NOMO-1 treated with dmso at 0.1 percent for 144 hours (cell line): ENCODE data around the gene EXOSC10.
A peak's percentile ranks its signal among the peaks of the same experiment; 100 is the strongest.

ENCODE experiments used
- DNase-seq: peaks from one replicate; lab custom pipeline; 2025; ENCODE audit not compliant: unreplicated experiment; lab: John Stamatoyannopoulos, UW

Gene EXOSC10

DNA sequence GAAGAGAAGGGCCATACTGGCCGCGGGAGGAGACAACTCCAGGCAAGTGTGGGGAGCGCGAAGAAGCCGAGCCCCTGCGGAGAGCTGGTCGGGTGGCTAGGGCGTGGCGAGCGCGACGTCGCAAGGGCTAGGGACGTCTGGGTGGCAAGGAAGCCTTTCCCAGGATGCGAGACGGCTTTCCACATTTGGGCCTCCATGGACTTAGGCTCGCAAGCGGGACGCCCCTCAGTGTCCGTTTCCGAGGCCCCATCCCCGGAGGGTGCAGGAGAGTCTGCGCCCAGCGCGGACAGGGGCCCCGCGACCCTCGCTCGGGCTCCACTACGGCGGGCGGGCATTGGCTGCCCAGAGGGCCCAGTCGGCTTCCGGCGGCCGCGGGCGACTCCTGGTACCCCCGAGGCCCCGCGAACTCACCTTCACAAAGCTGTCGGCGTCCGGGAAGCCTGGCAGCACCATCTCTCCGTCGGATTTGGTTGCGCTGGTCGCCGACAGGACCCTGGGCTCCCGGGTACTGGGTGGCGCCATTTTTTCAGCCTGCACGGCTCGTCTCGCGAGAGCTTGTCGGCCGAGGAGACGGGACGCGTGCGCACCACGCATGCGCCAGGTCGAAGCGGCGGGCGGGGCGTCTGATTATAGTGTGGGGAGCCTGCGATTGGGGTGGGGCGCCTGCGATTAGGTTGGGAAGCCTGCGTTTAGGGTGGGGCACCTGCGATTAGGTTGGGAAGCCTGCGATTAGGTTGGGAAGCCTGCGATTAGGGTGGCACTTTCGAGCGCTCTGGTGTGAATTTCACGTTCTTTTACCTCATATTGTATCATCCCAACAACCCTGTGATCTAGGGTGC is at the start of gene EXOSC10:
EXOSC10 (minus strand) TSS at position 560 of the 839 bp plus-strand sequence; CDS start at position 522, 38 bp downstream.
- peak; percentile 80 for DNase-seq

DNA sequence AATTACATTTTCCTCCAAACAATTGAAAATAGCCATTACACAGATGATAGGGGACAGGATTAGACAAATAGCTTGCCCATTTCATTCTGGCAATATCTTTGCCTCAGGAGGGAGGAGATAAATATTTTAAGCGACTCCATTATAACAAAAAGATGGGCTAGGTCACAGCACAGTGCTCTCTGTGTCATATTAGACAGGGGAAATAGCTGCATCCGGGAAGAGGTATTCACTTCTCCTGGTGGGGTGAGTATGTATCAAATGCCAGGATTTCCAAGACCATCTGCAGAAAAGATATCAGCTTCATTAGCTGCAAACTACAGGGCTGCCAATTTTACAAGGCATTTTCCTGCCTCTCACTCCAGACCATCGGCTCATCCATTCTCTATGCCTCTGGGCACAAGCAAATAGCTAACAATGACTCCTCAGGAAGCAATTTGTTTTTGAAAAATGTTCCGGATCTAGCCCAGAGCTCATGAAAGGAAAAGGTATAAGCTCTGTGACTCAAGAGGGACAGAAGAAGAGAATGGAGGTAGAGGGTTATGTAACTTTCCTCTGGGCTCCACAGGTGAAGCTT is 47.6 kb upstream of the EXOSC10 start:
- no peak for DNase-seq

DNA sequence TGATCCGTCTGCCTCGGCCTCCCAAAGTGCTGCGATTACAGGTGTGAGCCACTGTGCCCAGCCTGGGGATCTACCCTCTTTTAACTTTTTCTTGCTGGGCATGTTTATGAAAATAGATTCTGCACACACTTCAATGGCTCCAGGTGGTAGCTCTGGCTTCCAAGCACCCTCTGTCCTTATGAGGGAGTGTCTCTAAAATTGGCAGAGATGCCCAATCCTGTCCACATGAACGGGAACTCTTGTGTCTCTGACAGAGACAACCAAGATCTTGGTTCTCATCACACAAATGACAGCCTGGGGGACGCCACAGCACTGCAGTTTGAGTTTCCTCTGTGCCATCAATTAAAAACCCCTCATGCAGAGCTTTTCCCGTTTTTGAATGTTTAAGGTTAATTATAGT is 46.1 kb upstream of the EXOSC10 start:
- no peak for DNase-seq

DNA sequence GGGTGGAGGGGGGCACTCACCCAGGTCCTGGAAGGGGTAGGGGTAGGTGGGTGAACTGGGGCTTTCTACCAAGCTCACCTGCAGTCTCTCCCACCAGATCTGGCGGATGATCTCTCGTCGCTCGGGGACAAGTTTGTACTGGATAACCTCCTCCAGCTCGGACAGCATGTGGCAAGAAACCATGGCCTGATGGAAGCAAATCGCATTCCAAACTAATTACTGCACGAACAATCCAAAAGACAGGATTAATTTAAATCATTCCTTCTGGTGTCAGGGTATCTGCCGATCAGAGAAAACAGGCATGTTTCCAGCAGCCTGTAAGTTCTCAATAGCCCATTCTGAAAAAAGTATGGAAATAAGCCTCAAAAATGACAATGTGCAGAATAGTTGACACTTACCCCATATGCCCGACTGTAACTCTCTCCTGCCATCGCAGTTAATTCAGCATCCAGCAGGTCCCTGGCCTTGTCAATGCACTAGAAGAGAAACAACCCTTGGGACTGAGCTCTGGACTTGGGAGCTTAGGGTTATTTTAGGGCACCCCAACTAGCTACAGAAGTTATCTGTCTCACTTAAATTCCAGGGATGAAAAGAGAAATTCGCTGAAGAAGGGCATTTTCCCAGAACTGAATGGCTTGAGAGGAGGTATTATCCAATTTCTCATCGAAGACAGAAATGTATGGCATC is 45.0 kb upstream of the EXOSC10 start:
- no peak for DNase-seq

DNA sequence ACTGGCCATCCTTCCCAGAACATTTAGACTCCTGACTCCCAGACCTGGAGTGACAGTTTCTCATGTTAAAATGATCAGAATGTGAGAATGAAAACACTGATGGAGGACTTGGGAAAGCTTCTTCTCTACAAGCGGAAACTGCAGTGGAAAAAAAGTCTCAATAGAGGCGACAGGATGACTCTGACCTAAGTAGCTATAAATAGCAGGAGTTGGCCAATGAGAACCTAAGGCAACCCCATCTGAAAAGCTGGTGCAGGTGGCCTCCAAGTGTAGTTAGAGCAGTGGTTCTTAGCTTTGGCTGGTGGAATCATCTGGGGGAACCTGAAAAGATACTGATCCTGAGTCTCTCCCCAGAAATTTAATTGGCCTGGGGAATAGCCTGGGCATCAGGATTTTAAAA is 44.2 kb upstream of the EXOSC10 start:
- DNase-seq = no peak

DNA sequence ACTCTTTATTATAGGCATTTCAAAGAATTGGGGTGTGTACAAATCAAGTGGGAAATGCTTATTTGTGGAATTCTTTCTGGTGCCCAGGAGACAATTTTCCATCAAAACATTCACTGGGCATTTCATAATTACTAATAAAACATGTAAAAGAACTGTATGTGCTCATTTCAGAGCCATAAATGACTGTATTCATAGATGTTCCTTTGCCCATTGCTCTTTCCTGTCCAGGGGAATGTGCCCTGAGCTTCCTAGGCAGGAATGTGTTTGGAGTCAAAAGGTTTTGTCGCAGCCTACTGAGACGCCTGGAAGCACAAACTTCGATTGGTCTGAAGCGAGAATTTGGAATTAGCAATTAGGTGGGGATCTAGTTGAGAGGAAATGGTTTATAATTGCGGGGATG is 43.7 kb upstream of the EXOSC10 start:
- no peak for DNase-seq

DNA sequence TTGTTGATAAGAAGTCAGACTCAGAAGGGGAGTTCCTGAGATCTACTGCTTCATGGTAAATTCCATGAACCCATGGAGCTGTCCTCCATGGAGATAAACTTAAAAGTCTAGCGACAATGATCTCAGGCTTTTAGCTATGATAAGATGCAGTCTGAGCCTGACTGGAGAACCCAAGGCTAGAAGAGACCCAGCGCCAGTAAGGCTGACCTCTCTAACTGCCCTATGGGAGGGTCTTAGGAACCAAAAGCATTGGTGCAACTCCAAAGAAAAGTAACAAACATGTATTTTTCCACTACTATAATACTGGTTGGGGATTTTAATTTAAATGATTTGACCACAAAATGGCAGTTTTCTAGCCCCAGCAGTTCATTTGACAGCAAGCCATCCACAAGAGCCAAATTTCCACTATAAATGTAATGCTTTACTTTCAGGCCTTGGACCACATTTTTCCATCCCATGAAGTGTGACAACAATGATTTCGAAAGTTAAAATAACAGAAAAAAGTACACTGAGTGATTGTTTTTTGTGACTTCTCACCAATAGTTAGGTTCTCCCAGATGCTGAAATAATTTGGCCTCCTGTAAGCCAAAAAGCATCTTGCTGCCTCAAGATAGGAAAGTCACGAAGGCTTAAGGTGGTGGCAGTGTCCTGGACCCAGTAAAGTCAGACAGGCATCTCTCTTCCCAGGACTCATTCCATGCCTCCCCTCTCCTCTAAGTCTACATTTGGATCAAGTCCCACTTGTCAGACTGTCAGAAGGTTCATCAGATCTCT is 43.1 kb upstream of the EXOSC10 start:
- no peak for DNase-seq

DNA sequence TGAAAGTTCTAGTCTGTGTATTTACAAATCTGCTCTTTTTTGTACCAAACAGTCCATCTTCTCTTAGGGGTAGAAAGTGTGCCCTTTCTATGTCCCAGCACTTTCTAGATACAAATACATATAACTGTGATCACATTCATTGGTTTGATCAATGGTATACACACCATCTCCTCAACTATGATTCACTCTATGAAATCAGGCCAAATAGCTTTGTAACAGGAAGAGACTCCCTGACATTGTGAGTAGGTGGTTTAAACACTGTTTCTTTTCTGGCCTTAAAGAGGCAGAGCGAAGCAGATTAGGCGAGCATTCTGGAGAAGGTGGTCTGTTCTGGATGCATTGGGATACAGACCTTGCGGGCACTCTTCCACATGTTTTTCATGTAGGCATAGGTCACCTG is 39.3 kb upstream of the EXOSC10 start:
- DNase-seq = no peak

DNA sequence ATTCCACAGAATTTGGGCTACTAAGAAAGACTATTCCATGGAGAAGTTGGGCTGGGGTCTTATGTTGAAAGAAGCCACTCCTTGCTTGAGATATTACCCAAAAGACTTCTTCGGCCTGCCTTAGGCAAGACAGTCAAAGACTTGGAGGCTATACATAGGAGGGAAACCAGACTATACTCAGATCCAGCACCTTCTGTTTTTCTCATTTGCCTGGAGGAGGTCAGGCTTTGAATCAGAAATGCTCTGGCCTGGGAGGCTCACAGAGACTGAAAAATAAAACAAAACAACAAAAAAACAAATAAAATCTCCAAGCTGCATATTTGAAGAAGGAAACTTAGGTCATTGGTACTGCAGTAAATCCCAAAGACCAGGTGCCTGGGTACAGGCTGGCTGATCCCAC is 38.4 kb upstream of the EXOSC10 start:
- DNase-seq = no peak

DNA sequence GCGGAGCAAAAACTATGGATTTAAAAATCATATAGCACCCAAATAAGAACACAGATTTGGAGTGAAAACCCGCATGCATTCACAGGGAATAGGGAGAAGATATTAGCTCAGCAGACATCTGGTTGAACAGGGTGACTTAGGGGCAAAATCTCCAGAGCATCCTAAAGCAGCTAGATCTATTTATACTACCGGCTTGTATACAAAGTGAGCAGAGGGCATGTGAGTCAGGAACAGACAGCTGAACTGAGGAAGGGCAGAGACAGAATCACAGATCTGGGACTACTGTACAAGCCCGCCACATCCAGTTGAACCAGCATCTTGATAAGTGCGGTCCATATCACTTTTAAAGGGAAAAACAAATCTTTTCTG is 35.2 kb upstream of the EXOSC10 start:
- no peak for DNase-seq

DNA sequence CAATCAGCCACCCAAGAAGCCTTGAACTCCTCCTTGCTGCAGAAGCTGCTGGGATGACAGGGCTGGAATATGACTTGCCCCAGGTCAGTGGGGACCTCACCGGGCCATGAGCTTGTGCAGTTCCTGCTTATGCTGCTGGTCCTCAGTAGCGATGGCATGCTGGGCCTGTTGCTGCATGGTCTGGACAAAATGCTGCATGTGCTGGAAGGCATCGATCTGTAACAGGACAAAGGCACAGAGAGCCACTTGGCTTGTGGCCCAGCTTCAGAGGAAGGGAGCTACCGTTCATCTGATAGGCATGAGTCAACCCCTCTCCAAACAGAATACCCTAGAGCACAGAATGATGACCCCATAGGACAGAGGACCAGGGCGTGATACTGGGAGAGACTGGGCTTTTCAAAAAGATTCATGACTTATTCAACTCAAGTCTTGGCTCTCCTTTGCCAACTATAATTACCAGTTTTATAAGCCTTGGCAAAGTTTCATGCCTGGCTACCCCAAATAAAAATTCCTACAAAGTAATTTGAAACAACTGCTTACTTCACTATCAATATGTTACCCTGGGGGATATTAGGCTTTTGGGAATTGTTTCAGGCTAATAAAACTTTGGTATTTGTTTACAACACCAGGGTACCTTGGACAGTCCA is 34.7 kb upstream of the EXOSC10 start:
- no peak for DNase-seq

DNA sequence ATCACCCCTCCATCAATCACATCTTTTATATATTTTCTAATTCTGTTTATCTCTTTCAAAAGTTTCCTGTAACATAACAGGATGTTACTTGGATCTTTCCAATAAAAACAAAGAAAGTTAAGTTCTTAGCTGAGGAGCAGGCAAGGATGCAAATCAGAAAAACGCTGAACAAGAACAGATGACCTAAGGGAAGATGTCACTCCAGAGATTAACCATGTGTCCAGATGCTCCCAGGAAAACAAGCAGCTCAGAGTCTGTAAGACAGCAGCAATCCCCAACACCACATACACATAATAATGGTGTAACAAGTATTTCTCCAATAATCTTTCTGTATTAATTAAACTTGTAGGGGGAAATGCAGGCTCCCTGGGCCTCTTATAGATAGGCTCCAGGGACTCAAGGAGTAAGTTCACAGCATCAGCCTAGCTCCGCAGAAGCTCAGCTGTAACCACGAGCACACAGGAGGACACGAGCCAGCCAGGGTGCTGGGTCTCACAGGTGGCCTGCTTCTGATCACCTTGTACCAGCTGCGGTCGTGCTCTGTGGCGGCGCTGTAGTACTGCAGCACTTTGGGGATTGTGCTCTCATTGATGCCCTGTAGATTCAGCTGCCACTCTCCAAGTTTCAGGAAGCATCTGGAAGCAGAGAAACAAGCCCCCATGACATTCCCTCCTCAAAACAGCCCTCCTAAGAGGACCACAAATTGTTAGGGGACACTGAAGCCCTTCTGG is 33.1 kb upstream of the EXOSC10 start:
- DNase-seq = no peak

DNA sequence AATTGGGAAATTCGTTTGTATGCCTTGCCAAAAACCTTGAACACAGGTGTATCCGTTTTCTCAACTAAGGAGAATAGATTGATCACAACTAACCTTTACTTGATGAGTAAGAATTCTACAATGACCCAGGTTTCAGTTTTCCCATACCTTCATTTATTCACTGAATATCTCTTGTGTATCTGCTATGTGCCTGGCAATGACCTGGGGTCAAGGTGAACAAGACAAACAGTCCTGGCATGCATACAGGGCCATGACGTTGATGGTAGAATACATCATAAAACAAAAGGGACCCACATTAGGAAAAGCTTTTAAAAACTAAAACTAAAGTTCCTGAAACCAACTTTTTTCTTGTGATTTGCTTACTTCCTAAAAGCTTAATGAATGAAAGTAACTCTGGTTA is 32.1 kb upstream of the EXOSC10 start:
- no peak for DNase-seq

DNA sequence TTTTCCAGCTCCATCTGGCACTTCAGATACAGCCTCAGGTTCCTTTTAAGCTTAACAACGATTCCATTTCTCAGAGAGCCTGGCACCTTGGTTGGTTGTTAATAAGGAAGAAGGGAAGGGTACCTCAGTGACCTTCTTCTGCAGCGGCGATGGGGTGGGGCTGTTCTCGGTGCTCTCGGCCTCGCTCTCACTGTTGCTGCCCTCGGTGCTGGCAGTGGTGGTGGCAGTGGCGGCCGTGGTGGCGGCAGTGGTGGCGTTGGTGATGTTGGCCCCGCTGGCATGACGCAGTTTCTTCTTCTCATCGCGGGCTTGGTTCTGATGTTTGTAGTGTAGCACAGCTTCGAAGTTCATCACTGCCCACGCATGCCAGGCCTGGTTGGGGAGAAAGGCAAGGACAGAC is 30.7 kb upstream of the EXOSC10 start:
- no peak for DNase-seq

DNA sequence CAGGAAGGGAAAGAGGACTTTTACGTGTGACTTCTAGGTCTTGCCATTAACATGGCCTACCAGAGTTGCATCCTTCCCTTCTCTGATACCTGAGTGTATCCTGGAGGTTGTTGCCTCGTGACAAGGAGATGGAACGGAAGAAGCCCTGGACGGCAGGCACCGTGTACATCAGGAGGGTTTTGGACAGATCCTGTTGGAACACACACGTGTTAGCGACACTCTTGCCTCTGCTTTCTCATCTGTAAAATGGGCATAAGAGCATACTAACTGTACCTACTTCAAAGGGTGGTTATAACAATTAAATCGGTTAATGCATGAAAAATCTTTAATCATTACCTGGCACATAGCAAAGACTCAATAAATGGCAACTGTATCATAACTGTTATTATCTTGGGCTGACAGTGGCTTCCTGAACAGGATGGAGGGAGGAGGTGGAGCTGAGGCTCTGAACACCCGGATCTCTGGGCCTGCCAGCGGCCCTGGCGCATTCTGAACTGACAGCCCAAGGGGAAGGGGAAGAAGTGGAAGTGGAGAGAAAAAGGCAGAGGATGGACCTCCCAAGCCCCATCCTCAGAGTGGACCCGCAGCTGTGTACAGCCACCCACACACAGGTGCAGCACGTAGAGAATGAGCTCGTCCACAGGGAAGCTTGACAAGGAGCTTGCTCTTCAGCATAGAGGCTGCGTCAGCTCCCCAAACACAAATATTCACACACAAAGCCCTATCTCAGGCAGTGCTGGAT is 30.2 kb upstream of the EXOSC10 start:
- DNase-seq = no peak

DNA sequence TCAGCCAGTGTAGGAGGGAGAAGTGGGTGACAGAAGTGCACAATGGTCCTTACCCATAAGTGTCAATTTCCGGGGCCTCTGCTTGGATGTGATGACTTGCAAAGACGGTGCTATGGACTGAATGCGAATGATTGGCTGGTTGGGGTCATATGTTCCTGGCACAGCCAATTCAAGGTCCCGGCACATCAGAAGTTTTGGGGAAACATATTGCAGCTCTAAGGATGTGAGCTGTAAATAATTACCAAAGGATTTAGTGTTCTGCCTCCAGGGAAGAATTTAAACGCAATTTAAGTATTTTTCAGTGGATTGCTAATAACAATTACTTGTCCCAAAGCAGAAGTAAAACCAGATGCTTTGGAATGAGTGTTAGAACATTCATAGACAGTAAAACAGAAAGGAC is 26.9 kb upstream of the EXOSC10 start:
- DNase-seq = no peak

DNA sequence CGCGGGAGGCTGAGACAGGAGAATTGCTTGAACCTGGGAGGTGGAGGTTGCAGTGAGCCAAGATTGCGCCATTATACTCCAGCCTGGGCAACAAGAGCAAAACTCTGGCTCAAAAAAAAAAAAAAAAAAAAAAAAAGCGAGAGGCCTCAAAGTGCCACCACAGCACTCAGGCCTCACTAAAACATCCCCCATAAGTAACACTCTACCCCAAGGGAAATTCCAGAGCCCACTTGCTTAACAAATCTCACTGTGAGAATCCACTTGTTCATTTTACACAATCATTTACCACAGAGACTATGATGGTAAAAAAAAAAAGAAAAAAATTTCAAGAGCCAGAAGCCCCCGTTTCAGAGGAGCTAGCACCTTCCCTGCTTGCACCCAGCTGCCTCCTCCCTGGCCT is 26.3 kb upstream of the EXOSC10 start:
- DNase-seq = no peak

DNA sequence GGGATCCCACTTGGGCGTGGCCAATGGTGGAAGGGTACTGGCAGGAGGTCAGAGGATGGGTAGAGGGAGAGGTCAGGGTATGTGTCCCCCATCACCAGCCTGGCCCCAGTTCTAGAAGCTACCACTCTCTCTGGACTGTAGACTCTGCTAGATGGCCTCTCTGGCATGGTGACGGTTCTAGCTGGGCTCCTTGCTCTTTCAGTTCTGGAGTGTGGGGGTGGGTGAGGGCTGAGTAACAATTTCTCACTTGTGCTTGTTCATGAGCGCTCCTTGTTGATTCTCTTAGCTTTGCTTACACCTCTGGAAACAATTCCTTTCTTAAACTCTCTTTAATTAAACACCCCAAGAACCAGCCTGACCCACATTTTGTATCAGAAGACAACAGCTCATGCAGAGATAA is 25.3 kb upstream of the EXOSC10 start:
- no peak for DNase-seq

DNA sequence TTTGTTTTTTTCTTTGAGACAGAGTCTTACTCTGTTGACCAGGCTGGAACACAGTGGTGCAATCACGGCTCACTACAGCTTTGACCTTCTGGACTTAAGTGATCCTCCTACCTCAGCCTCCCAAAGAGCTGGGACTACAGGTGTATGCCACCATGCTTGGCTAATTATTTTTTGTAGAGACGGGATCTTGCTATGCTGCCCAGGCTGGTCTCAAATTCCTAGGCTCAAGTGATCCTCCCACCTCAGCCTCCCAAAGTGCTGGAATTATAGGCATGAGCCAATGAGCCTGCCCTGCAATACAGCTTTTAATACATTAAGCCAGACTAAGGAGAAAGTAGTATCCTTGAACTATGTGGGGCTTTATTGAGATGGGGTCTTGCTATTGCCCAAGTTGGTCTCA is 16.6 kb upstream of the EXOSC10 start:
- no peak for DNase-seq

DNA sequence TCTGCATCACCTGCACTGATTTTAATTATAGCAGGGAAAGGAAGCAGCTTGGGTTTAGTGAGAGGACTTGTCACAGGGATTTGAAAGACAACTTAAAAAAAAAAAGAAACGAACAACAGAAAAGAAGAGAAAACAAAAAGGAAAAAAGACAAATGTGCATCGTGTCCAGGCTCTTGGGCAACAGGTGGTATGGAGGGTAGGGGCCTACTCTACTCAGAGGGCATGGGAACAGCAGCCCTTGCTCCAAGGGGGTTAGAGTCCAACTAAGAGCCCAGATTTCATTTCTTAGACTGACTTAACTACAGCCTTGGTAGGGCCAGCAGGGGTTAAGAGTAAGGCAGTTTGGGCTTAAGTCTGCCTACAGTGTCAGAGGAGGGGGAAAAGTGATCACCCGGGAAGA is 15.3 kb upstream of the EXOSC10 start:
- DNase-seq = no peak
